ENCODE results near the gene PTHLH. TPM values are rescaled to one million over a fixed set of nuclear protein-coding genes. Genes with fewer than 3 reads are reported as not detected.

PTHLH gene
- total and polyA plus RNA-seq, 2 donors from 2014 or later = 0.72 TPM; not detected in 1

GRCh38 chr12:27979145-27979544 lies 6.6 kb upstream of the PTHLH start:
- H3K4me3 ChIP-seq (ENCODE audit: low read length in 3 of 3) = no peak overlapping the region
- H3K27me3 ChIP-seq (ENCODE audit: control insufficient read depth, insufficient read depth, low read length) = peaks cover 31% of the 10 kb centered on the region
- H3K9ac ChIP-seq (ENCODE audit: low read length in 3 of 3) = no peak overlapping the region
- no peak for DNase-seq
- H3K4me1 ChIP-seq (ENCODE audit: control insufficient read depth in 2 of 3, insufficient read depth in 2 of 3, low read depth in 1 of 3, low read length in 3 of 3) = no peaks in the 10 kb centered on the region
- no peak for TF ChIP-seq CTCF (IDR thresholded peaks at IDR 0.05; ENCODE audit: borderline replicate concordance, extremely low read depth, insufficient read depth)
- H3K36me3 ChIP-seq (ENCODE audit: control insufficient read depth in 2 of 3, insufficient read depth in 3 of 3, low read length in 3 of 3) = no peaks in the 10 kb centered on the region
- H3K9me3 ChIP-seq (ENCODE audit: control insufficient read depth in 2 of 3, insufficient read depth in 1 of 3, low read length in 3 of 3) = no peaks in the 10 kb centered on the region
- FAIRE-seq = no peak
- intact Hi-C loops (cut with DNase I) = no loop called here
- no peak overlapping the region for H3K27ac ChIP-seq (ENCODE audit: low read depth in 2 of 2, low read length in 2 of 2)

- DNase-seq = peak; percentile 64 to 84 (median 77)
- Histone ChIP-seq H3K9ac (ENCODE audit: low read length in 3 of 3) (no peak overlapping the region), H3K27me3 (ENCODE audit: control insufficient read depth, insufficient read depth, low read length) (peaks cover 52% of the 10 kb centered on the region), H3K4me1 (ENCODE audit: control insufficient read depth in 2 of 3, insufficient read depth in 2 of 3, low read depth in 1 of 3, low read length in 3 of 3) (no peaks in the 10 kb centered on the region), H3K27ac (ENCODE audit: low read depth in 2 of 2, low read length in 2 of 2) (no peak overlapping the region), H3K4me3 (ENCODE audit: low read length in 3 of 3) (no peak overlapping the region), H3K9me3 (ENCODE audit: control insufficient read depth in 2 of 3, insufficient read depth in 1 of 3, low read length in 3 of 3) (no peaks in the 10 kb centered on the region), H3K36me3 (ENCODE audit: control insufficient read depth in 2 of 3, insufficient read depth in 3 of 3, low read length in 3 of 3) (no peaks in the 10 kb centered on the region)
- intact Hi-C loops (cut with DNase I) = no loop called here
- no peak for FAIRE-seq
- no peak for TF ChIP-seq CTCF (IDR thresholded peaks at IDR 0.05; ENCODE audit: borderline replicate concordance, extremely low read depth, insufficient read depth)
Measured at GRCh38 chr12:27975222-27976136, 2.9 kb upstream of the PTHLH start.

- Histone ChIP-seq H3K27me3 (ENCODE audit: control insufficient read depth, insufficient read depth, low read length) (peaks cover 52% of the 10 kb centered on the region), H3K9ac (ENCODE audit: low read length in 3 of 3) (no peak overlapping the region), H3K36me3 (ENCODE audit: control insufficient read depth in 2 of 3, insufficient read depth in 3 of 3, low read length in 3 of 3) (no peaks in the 10 kb centered on the region), H3K4me1 (ENCODE audit: control insufficient read depth in 2 of 3, insufficient read depth in 2 of 3, low read depth in 1 of 3, low read length in 3 of 3) (peaks cover 0 to 1% (median 0%) of the 10 kb centered on the region in 3 donors), H3K9me3 (ENCODE audit: control insufficient read depth in 2 of 3, insufficient read depth in 1 of 3, low read length in 3 of 3) (no peaks in the 10 kb centered on the region), H3K4me3 (ENCODE audit: low read length in 3 of 3) (no peak overlapping the region), H3K27ac (ENCODE audit: low read depth in 2 of 2, low read length in 2 of 2) (no peak overlapping the region)
- DNase-seq (peak in 2 of 5 donors; percentile 30 to 65), FAIRE-seq (no peak)
- TF ChIP-seq CTCF (IDR thresholded peaks at IDR 0.05; ENCODE audit: borderline replicate concordance, extremely low read depth, insufficient read depth) = no peak
- intact Hi-C loops (cut with DNase I) = no loop called here
Measured at GRCh38 chr12:27974735-27975221, 2.2 kb upstream of the PTHLH start.

Measured in kidney (tissue), 14 donors.